Stimulated activated CD8-positive, alpha-beta memory T cell treated with anti-CD3 and anti-CD28 coated beads, Interleukin-4, amount 100 ng/mL, for 1 hour (primary cell): ENCODE measurements around the gene EYA4.

ENCODE experiments used
- DNase-seq, 2 donors: peaks; one replicate each; pipeline ENCODE4 v3.0.0-alpha.2; 2020; ENCODE audit warnings: low read depth in 2 of 2, low spot score in 1 of 2

EYA4 gene

GRCh38 chr6:133504158-133504557 lies 263.0 kb downstream of the EYA4 start:
- DNase-seq, result no peak

- no peak for DNase-seq
These were observed 263.6 kb downstream of the EYA4 start for GRCh38 chr6:133504761-133505160.

GRCh38 chr6:133505681-133506080 lies 264.5 kb downstream of the EYA4 start:
- DNase-seq, result no peak

GRCh38 chr6:133512410-133513016 lies 271.4 kb downstream of the EYA4 start:
- no peak for DNase-seq

GRCh38 chr6:133523816-133524215 lies 282.7 kb downstream of the EYA4 start:
- no peak for DNase-seq

- no peak for DNase-seq
These were observed 285.3 kb downstream of the EYA4 start for GRCh38 chr6:133526436-133526835.

- DNase-seq, result no peak
These were observed 287.4 kb downstream of the EYA4 start for GRCh38 chr6:133528566-133528965.

- no peak for DNase-seq
These were observed 291.8 kb downstream of the EYA4 start for GRCh38 chr6:133532908-133533307.

GRCh38 chr6:133539502-133540259 lies 298.5 kb downstream of the EYA4 start:
- no peak for DNase-seq

GRCh38 chr6:133540361-133540760 lies 299.2 kb downstream of the EYA4 start:
- DNase-seq, result no peak

GRCh38 chr6:133541040-133541439 lies 299.9 kb downstream of the EYA4 start:
- no peak for DNase-seq

GRCh38 chr6:133542056-133542821 lies 301.1 kb downstream of the EYA4 start:
- DNase-seq, result no peak

- DNase-seq, result no peak
These were observed 303.3 kb downstream of the EYA4 start for GRCh38 chr6:133544419-133544818.

- no peak for DNase-seq
These were observed 304.9 kb downstream of the EYA4 start for GRCh38 chr6:133546098-133546497.

- no peak for DNase-seq
These were observed 306.0 kb downstream of the EYA4 start for GRCh38 chr6:133547136-133547535.

GRCh38 chr6:133548423-133549159 lies 307.4 kb downstream of the EYA4 start:
- DNase-seq, result no peak

- no peak for DNase-seq
These were observed 308.2 kb downstream of the EYA4 start for GRCh38 chr6:133549371-133549801.

- no peak for DNase-seq
These were observed 308.9 kb downstream of the EYA4 start for GRCh38 chr6:133550026-133550425.

GRCh38 chr6:133551436-133551835 lies 310.3 kb downstream of the EYA4 start:
- no peak for DNase-seq

- DNase-seq, result no peak
These were observed 310.7 kb downstream of the EYA4 start for GRCh38 chr6:133551847-133552341.

- no peak for DNase-seq
These were observed 312.5 kb downstream of the EYA4 start for GRCh38 chr6:133553652-133554051.
